NCI-H128 (cell line): ENCODE data around the gene CCDC116.
A peak's percentile ranks its signal among the peaks of the same experiment; 100 is the strongest.
"Not testable (repeated sequence)": the region's sequence is repeated elsewhere in the genome, so short reads cannot be mapped to it uniquely, and the experiment has no call there.

Experiments
- DNase-seq: peaks from one replicate; lab custom pipeline; 2025; ENCODE audit not compliant: unreplicated experiment; lab: John Stamatoyannopoulos, UW

The CCDC116 gene

GRCh38 chr22:21629255-21630149, 3.1 kb upstream of the CCDC116 start, which contains the start of gene YDJC:
Gene YDJC, minus strand, starts transcription at chr22:21630022. Its CDS starts 8 bp downstream, at chr22:21630014.
- peak; percentile 77 for DNase-seq

- DNase-seq, result no peak
Measured at GRCh38 chr22:21631025-21631424, 1.5 kb upstream of the CCDC116 start.

DNA sequence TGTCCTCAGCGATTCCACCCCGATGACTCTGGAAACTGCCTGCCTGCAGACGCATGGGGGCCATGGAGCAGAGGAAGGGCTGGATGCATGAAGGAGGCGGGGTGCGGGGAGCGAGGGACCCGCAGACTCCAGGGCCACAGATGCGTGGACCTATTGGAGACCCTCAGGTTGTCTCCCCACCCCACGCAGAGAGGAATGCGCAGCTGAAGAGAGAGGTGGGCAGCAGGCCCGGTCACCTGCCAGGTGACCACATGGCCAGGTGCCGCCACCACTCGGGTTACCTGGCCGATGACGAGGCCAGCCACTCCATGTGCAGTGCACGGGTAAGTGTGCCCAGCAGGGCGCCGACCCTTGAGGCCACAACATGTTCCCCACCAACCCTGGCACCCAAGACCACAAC, 371 bp downstream of the CCDC116 start:
- DNase-seq, result no peak

DNA sequence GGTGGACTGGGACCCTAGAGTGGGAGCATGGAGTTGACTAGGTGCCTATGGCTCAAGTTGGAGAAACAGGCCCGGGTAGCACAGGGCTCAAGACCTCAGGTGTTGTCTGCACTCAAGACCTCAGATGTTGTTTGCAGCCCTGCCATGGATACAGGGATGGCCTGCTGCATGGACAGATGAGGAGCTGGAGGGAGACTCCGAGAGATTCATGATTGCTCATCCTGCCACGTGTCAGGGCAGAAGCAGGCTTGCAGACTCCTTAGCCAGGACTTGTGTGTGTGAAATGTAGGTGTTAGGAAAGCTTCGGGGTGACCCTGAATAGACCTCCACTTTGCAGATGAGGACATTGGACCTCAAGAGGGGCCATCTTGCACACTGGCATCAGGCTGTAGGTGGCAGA, 921 bp downstream of the CCDC116 start:
- no peak for DNase-seq

DNA sequence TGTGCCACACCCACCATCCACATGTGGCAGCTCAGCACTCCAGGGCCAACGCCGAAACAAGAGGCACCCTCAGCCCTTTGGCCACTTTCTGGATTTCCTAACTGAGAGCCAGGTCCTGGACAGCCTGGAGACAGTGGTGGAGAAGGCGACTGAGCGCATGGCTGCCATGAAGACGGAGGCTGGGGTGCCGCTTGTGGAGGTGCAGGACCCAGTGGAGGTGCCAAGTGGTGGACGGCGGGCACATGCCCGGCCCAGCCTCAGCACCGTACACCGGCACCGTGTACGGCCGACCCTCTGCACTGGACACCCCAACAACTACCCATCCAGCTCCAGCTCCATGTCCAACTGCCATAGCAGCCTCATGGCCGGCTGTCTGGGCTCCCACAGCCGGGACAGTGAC, 1.5 kb downstream of the CCDC116 start:
- DNase-seq, result no peak

- DNase-seq, result no peak
Measured at GRCh38 chr22:21634844-21635243, 2.3 kb downstream of the CCDC116 start.

- no peak for DNase-seq
Measured at GRCh38 chr22:21635771-21636510, 3.4 kb downstream of the CCDC116 start.

DNA sequence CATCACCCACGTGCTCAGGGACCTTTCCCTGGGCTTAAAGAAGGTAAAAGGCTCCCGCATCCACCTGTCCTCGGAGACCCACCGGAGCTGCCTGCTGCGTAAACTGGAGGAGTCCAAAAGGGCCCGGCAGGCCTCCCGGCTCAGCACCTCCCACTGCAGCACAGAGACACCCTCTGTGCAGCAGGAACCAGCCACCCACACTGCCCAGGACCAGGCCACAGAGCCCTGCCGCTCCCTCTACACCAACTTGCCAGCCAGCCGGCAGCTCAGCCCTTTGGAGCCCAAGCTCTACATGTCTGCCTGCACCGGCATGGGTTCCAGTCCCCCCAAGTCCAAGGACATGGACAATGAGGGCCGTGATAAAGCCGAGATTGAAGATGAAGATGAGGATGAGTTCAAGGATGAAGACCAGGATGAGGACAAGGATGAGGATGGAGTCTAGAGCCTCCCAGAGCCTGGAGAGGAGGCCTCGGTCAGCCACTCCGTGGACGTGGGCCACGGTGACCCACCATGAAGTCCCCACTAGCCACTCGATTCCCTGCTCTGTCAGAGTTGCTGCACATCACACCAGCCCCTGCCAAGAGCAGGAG, 4.2 kb downstream of the CCDC116 start:
- DNase-seq, result no peak

DNA sequence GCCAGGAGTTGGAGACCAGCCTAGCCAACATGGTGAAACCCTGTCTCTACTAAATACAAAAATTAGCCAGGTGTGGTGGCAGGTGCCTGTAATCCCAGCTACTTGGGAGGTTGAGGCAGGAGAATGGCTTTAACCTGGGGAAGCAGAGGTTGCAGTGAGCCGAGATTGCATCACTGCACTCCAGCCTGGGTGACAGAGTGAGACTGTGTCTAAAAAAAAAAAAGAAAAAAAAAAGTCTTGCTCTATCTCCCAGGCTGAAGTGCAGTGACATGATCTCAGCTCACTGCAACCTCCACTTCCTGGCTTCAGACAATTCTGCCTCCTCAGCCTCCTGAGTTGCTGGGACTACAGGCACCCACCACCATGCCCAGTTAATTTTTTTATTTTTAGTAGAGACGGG, 4.9 kb downstream of the CCDC116 start:
- not testable (repeated sequence) for DNase-seq

- no peak for DNase-seq
Measured at GRCh38 chr22:21639359-21639758, 6.8 kb downstream of the CCDC116 start.

DNA sequence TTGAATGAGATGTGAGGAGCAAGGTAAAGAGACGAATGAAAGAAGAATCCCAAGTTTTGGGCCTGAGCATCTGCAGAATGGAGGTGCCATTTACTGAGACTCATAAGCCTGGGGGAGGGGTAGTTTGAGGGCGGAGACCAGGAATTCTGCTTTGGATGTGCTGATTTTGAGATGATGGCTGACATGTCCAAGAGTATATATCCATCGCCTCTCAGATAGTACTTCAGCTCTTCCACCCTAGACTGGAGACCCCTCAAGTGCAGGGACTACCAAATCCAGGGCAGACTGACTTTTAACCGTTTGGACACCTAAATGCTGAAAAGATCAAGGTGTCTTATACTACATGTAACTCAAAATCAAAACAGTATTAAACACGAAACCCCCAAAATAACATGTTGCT, 8.2 kb downstream of the CCDC116 start:
- no peak for DNase-seq

GRCh38 chr22:21641417-21641788, 8.8 kb downstream of the CCDC116 start:
- no peak for DNase-seq

DNA sequence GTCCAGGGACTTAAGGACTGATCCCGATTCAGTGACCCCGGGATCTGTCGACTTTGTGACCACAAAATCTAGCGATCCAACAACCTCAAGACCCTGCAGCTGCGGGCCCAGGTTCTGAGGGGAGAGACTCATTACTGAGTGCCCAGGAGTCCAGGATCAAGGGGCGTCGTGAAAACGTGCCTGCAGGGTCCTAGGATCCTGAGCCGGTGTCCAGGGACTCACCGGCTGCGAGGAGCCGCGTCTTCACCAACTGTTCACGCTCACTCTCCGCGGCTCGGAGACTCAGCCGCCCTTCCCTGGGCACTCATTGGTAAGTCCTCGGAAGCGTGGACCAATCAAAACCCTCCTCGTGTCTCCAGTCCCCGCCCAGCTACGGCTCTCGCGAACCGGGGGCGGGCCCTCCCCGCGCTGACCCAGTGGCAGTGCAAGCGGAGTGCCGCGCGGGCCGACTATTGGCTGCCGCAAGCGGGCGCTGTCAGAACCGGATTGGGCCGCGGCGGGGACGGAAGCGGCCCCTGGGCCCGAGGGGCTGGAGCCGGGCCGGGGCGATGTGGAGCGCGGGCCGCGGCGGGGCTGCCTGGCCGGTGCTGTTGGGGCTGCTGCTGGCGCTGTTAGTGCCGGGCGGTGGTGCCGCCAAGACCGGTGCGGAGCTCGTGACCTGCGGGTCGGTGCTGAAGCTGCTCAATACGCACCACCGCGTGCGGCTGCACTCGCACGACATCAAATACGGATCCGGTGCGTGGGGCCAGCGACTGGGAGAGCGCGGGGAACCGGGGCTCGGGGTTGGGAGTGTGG, 9.4 kb downstream of the CCDC116 start, which contains the start of gene SDF2L1:
Gene SDF2L1, plus strand, starts transcription at position 514 of the 795 bp plus-strand sequence. Its CDS starts 35 bp downstream, at position 549.
- DNase-seq, result peak; percentile 81

DNA sequence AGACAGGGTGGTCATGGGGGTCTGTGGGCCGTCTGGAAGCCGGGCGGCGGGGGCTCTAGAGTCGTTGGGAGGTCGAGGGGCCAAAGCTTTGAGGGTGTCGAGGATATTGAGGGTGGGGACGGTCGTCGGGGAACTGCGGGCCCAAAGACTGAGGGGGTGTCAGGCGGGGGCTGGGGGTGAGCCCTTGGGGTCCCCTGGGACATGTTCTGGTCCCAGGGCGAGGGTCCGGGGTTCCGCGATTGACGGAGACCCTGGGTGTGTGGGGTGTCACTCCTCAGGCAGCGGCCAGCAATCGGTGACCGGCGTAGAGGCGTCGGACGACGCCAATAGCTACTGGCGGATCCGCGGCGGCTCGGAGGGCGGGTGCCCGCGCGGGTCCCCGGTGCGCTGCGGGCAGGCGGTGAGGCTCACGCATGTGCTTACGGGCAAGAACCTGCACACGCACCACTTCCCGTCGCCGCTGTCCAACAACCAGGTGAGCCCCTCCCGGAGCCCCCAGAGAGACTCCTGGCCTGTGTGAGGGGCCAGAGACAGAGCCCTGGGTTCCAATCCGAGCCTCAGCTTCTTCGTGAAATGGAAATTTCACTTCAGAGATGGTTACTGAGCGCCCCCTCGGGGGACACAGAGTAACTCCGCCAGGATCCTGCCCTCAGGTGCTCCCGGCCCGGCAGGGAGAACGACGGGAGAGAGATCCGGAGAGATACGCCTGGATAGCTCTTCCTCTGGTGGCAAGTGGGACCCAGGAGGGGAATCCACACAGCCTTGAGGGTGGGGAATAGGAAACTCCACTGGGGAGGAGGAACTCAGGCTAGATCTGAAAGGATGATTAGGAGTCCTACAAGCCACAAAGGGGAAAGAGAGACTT, 10.3 kb downstream of the CCDC116 start:
- no peak for DNase-seq

- DNase-seq, result no peak
Measured at GRCh38 chr22:21643533-21644357, 11.2 kb downstream of the CCDC116 start.

- DNase-seq, result not testable (repeated sequence)
Measured at GRCh38 chr22:21645513-21645912, 13.0 kb downstream of the CCDC116 start.

DNA sequence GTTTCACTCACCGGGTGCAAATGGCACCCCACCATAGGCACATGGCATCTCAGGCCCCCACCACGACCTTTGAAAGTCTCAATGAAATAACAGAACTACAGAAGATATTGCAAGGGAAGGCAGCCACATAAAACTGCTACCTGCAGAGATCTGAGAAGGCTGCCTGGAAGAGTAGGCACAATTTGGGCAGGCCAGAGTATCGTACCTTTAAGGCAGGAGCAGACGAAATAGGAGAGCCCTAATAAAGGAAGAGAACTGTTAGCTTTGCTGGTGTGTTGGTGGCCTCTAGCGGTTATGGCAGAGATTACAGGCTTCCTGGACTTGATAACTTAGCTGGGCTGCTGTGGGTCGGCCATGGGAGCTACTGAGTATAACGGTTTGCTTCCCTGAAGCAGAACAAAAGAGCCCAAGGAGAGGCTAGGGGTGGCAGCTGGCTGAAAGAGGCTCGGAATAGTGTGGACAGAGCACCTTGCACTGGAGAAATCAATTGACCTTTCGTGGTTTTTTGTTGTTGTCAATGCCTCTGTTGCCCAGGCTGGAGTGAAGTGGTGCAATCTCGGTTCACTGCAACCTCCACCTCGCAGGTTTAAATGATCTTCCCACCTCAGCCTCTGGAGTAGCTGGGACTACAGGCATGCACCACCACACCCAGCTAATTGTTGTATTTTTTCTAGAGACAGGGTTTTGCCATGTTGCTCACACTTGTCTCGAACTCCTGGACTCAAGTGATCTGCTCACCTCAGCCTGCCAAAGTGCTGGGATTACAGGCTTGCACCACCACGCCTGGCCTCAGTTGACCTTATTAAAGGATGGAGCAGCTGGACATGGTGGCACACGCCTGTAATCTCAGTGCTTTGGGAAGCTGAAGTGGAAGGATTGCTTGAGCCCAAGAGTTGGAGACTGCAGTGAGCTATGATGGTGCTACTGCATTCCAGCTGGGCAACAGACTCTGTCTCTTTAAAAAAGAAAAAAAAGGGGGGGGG, 14.3 kb downstream of the CCDC116 start:
- DNase-seq, result peak; percentile 37

DNA sequence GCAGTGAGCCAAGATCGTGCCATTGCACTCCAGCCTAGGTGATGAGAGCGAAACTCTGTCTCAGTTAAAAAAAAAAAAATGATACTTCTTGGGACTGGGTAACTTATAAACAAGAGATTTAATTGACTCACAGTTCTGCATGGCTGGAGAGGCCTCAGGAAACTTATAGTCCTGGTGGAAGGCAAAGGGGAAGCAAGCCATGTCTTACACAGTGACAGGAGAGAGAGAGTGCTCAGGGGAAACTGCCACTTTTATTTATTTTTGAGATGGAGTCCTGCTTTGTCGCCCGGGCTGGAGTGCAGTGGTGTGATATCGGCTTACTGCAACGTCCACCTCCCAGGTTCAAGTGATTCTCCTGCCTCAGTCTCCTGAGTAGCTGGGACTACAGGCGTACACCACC, 17.7 kb downstream of the CCDC116 start:
- no peak for DNase-seq
